ENCODE measurements around the gene ACTL8.

Gene ACTL8

DNA sequence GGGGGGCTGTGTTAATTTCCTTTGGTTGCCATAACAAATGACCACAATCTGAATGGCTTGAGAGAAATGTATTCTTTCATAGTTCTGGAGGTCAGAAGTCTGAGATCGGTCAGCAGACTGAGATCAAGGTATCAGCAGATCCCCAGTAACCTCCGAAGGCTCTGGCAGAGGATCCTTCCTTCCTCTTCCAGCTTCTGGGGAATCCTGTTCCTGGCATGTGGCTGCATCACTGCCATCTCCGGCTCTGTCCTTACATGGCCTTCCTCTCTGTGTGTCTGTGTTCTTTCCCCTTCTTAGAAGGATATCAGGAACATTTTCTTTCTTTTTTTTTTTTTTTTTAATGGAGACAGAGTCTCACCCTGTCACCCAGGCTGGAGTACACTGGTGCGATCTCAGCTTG is 25.8 kb downstream of the ACTL8 start:
- no peaks in the 10 kb centered on the region for H3K27me3 ChIP-seq (ENCODE audit: insufficient read depth, poor library complexity, severe bottlenecking)
- H3K27ac ChIP-seq (replicated peaks), result no peak overlapping the region
- no peak overlapping the region for H3K4me3 ChIP-seq (replicated peaks; ENCODE audit: insufficient read depth, low read length)
- no peak for DNase-seq (ENCODE audit: low read depth in 1 of 2, low spot score in 1 of 2)
- TF ChIP-seq GABPA (IDR thresholded peaks at IDR 0.05; ENCODE audit: low read depth) (no peak), SPI1 (IDR thresholded peaks at IDR 0.05; ENCODE audit: borderline replicate concordance, low read depth) (no peak), CTCF (IDR thresholded peaks at IDR 0.05; ENCODE audit: insufficient read depth, low read length) (no peak), POLR2AphosphoS5 (IDR thresholded peaks at IDR 0.05; ENCODE audit: low read depth) (no peak)
- TF ChIP-seq, protein P1, sequence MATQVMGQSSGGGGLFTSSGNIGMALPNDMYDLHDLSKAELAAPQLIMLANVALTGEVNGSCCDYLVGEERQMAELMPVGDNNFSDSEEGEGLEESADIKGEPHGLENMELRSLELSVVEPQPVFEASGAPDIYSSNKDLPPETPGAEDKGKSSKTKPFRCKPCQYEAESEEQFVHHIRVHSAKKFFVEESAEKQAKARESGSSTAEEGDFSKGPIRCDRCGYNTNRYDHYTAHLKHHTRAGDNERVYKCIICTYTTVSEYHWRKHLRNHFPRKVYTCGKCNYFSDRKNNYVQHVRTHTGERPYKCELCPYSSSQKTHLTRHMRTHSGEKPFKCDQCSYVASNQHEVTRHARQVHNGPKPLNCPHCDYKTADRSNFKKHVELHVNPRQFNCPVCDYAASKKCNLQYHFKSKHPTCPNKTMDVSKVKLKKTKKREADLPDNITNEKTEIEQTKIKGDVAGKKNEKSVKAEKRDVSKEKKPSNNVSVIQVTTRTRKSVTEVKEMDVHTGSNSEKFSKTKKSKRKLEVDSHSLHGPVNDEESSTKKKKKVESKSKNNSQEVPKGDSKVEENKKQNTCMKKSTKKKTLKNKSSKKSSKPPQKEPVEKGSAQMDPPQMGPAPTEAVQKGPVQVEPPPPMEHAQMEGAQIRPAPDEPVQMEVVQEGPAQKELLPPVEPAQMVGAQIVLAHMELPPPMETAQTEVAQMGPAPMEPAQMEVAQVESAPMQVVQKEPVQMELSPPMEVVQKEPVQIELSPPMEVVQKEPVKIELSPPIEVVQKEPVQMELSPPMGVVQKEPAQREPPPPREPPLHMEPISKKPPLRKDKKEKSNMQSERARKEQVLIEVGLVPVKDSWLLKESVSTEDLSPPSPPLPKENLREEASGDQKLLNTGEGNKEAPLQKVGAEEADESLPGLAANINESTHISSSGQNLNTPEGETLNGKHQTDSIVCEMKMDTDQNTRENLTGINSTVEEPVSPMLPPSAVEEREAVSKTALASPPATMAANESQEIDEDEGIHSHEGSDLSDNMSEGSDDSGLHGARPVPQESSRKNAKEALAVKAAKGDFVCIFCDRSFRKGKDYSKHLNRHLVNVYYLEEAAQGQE (IDR thresholded peaks at IDR 0.05; ENCODE audit: insufficient replicate concordance, low read depth), result no peak

- no peak for TF ChIP-seq SPI1 (IDR thresholded peaks at IDR 0.05; ENCODE audit: borderline replicate concordance, low read depth)
- TF ChIP-seq, protein P1 (IDR thresholded peaks at IDR 0.05; ENCODE audit: insufficient replicate concordance, low read depth), result no peak
- no peak for TF ChIP-seq CTCF (IDR thresholded peaks at IDR 0.05; ENCODE audit: insufficient read depth, low read length)
- TF ChIP-seq GABPA (IDR thresholded peaks at IDR 0.05; ENCODE audit: low read depth), result no peak
- TF ChIP-seq POLR2AphosphoS5 (IDR thresholded peaks at IDR 0.05; ENCODE audit: low read depth), result no peak
- H3K27me3 ChIP-seq (ENCODE audit: insufficient read depth, poor library complexity, severe bottlenecking), result no peaks in the 10 kb centered on the region
- no peak overlapping the region for H3K4me3 ChIP-seq (replicated peaks; ENCODE audit: insufficient read depth, low read length)
- H3K27ac ChIP-seq (replicated peaks), result no peak overlapping the region
- DNase-seq (ENCODE audit: low read depth in 1 of 2, low spot score in 1 of 2), result no peak
Observed at GRCh38 chr1:17789926-17790325, 34.8 kb downstream of the ACTL8 start.

GRCh38 chr1:17790383-17791054 is 35.4 kb downstream of the ACTL8 start:
- no peaks in the 10 kb centered on the region for H3K27me3 ChIP-seq (ENCODE audit: insufficient read depth, poor library complexity, severe bottlenecking)
- H3K27ac ChIP-seq (replicated peaks), result no peak overlapping the region
- DNase-seq (ENCODE audit: low read depth in 1 of 2, low spot score in 1 of 2), result no peak
- TF ChIP-seq SPI1 (IDR thresholded peaks at IDR 0.05; ENCODE audit: borderline replicate concordance, low read depth), result no peak
- TF ChIP-seq, protein P1 (IDR thresholded peaks at IDR 0.05; ENCODE audit: insufficient replicate concordance, low read depth), result no peak
- TF ChIP-seq CTCF (IDR thresholded peaks at IDR 0.05; ENCODE audit: insufficient read depth, low read length), result no peak
- TF ChIP-seq GABPA (IDR thresholded peaks at IDR 0.05; ENCODE audit: low read depth), result no peak
- no peak for TF ChIP-seq POLR2AphosphoS5 (IDR thresholded peaks at IDR 0.05; ENCODE audit: low read depth)
- H3K4me3 ChIP-seq (replicated peaks; ENCODE audit: insufficient read depth, low read length), result no peak overlapping the region
